ENCODE measurements around the gene PLEKHG5.

- TF ChIP-seq CTCF (IDR thresholded peaks at IDR 0.05) (no peak), ZFX (IDR thresholded peaks at IDR 0.05; ENCODE audit: borderline replicate concordance) (no peak)
Measured at GRCh38 chr1:6498576-6499111, 7.2 kb upstream of the PLEKHG5 start.
